Breast epithelium (tissue), 3 donors: ENCODE measurements around the gene HS3ST1.

ENCODE experiments used
- POLR2AphosphoS5 ChIP-seq, 3 donors: sonication (generic); formaldehyde crosslinking; IDR thresholded peaks; one replicate each; pipeline ENCODE4 v1.6.1; 2017; ENCODE audit warnings: antibody characterized with exemption in 3 of 3
- TF ChIP-seq, protein P1 (sequence below), 3 donors: fragments of 450-650 bp; IDR thresholded peaks; one replicate each; pipeline ENCODE4 v1.5.1; 2016 to 2017; ENCODE audit warnings: antibody characterized with exemption in 3 of 3, mild to moderate bottlenecking in 3 of 3, moderate library complexity in 3 of 3

- no peak for TF ChIP-seq POLR2AphosphoS5 (IDR thresholded peaks at IDR 0.05)
- TF ChIP-seq, protein P1, sequence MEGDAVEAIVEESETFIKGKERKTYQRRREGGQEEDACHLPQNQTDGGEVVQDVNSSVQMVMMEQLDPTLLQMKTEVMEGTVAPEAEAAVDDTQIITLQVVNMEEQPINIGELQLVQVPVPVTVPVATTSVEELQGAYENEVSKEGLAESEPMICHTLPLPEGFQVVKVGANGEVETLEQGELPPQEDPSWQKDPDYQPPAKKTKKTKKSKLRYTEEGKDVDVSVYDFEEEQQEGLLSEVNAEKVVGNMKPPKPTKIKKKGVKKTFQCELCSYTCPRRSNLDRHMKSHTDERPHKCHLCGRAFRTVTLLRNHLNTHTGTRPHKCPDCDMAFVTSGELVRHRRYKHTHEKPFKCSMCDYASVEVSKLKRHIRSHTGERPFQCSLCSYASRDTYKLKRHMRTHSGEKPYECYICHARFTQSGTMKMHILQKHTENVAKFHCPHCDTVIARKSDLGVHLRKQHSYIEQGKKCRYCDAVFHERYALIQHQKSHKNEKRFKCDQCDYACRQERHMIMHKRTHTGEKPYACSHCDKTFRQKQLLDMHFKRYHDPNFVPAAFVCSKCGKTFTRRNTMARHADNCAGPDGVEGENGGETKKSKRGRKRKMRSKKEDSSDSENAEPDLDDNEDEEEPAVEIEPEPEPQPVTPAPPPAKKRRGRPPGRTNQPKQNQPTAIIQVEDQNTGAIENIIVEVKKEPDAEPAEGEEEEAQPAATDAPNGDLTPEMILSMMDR (IDR thresholded peaks at IDR 0.05) = no peak
These were observed 5.2 kb downstream of the HS3ST1 start for GRCh38 chr4:11423465-11423864.
